HG03432 (cell line): ENCODE results near the gene HTR1B.

Experiments
- ATAC-seq: cut with Tn5 transposase; IDR thresholded peaks from one replicate; pipeline ENCODE4 v1.9.1; 2021; ENCODE audit warnings: mild to moderate bottlenecking, moderate library complexity; ENCODE audit not compliant: unreplicated experiment

The HTR1B gene

DNA sequence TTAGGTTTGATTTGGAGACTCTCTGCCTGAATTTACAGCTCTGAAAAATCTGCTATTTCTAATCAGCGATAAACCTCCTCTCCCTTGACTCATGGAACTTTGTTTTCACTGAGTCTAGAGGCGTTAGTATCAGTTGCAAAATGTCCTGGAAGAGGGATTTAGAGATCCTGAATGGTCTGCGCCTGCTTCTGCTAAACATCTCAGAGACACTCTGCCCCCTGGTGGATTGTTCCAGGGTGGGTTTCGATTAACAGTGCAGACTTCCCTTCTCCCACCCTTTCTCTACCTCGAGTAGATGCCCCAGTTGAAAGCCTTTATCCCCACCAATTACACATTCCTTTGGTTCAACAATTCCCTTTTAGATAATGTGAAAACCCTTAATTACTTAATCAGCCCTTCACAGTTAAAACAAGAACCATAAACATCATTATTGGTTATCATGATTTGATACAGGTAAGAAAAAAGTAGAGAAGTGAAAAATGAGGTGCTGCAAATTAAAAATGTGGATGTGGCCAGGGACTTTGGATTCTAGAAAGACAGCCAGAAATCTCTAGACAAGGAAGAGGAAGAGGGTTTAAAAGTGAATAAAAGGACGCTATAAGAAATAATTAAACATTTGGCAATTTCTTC lies 5.5 kb downstream of the HTR1B start:
- ATAC-seq, result peak; percentile 84

DNA sequence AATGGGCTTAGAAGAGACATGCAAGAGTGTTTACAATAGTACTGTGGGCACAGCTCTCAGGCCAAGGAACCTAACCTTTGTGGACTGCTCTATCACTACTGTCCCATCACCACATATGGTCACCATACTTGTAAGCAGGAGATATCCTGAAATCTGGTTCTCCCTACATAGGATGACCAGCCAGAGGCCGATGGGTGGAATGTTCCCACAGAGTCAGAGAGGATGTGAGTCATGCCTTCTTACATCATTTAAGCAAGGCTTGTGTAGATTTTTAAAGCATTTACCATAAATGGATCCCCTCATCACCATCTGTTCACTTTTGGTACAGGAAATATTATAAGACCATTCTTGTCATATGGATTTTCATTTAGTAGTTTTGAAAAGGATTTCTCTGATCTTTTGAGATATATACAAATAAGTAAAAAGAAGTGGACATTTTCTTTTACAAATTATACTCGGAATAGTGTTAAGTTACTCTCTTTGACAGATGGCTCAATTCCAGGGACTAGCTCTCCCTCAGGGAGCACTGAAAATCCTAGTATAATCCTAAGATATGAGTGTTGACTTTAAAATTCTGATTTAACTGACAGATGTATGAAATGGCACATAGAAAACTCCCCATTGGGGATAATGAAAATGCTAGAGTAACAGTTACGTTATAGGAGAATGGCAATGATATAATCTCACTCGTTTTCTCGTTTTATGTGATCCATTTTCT lies 6.6 kb downstream of the HTR1B start:
- ATAC-seq, result no peak

DNA sequence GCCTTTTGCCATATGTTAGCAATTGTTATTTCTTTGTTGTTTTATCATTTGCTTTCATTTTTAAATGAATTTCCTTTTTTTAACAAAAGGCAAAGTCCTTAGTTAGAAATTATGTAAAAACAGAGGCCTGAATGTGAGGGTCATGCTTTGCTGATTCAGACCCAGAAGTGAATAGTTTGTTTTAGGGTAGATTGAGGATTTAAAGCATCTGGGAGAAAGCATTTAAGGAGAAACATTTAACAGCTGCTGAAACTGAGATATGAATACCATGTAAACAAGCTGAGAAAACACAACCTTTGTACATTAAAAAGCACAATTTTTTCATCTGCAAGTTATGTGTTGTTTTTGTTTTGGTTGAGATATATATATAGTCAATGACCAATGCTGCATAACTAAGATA lies 8.0 kb downstream of the HTR1B start:
- no peak for ATAC-seq

GRCh38 chr6:77454386-77454785 lies 8.9 kb downstream of the HTR1B start:
- no peak for ATAC-seq

GRCh38 chr6:77451466-77451865 lies 11.8 kb downstream of the HTR1B start:
- no peak for ATAC-seq

DNA sequence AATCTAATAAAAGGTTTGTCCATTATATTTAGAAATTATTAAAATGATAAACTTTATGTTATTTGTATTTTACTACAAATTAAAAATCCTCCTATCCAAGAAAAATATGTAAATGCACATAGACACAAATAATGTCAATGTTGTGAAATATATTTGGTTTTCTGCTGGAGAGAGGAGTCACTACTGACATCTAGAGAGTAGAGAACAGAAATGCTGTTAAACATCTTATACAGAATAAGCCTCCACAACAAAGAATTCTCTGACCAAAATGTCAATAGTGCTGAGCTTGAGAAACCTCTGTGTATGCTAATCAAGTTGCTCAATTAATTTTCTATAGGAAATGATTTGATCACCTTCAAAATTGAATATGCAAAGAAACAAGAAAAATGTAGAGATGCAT lies 12.4 kb downstream of the HTR1B start:
- ATAC-seq, result no peak

DNA sequence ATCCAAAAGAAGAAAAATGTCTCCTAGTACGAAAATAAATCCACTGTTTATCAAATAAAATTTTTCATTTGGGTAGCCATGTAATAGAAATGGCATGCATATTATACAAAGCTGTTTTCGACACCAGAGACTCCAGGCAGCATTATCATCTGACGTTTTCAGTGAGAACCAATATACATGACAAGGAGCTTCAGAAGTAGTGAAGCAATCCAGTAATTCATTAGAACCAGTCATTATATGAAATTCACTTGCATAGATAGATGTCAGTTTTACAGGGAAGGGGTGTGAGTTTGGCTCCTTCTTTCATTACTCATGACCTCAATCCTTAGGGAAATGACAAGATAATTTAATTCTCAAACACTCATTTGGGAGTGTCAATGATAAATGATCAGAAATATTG lies 14.7 kb downstream of the HTR1B start:
- ATAC-seq, result no peak

DNA sequence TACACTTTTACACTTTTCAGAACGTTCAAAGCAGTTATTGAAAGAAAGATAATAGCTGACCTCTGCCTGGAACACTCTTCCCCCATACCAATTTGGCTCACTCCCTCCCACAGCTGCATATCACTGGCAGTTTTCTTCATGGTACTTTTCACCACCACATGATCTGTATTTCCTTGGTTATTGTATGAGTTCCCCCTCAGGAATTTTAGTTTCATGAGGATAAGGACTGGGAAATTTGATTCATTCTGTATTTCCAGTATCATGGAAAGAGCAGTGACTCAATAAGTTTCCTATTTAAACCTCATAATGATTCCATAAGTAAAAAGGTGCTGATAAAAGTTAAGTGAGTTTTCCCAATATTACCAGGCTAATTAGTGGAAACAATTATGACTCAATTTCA lies 16.0 kb downstream of the HTR1B start:
- no peak for ATAC-seq

GRCh38 chr6:77446249-77446648 lies 17.0 kb downstream of the HTR1B start:
- ATAC-seq, result no peak

DNA sequence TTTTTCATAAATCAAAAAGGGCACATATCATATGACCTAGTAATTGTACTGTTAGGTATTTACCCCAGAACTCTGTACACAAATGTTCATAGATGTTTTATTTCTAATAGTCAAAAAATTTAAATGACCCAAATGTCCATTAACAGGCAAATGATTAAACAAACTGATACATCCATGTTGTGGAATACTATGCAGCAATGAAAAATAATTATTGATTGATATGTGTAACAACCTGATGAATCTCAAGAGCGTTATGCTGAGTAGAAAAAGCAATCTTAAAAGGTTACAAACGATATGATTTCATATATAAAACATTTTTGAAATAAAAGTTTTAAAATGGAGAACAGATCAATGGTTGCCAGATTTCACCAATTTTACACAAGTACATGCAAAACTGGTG lies 18.1 kb downstream of the HTR1B start:
- ATAC-seq, result no peak

- no peak for ATAC-seq
Observed at GRCh38 chr6:77440206-77440976, 22.9 kb downstream of the HTR1B start.

GRCh38 chr6:77433888-77434287 lies 29.4 kb downstream of the HTR1B start:
- no peak for ATAC-seq

GRCh38 chr6:77430504-77430903 lies 32.8 kb downstream of the HTR1B start:
- no peak for ATAC-seq

GRCh38 chr6:77425671-77426070 lies 37.6 kb downstream of the HTR1B start:
- no peak for ATAC-seq

- no peak for ATAC-seq
Observed at GRCh38 chr6:77425216-77425615, 38.1 kb downstream of the HTR1B start.

DNA sequence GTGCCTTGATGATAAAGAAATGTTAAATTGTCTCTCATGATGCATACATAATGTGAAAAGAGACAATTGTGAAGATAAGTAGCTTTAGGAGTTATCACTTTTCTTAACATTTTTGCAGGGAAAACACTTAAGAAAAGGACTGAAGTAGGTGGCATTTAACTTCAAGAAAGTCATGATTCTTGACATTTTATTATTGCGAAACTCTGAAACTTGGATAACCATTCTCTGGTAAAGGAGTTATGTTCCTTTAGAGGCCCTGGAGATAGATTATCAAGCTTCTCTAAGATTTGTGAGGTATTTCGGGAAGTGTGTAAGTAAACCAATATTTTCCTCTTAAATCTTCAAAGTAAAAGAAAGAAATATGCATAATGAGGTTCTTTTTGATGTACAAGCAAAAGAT lies 38.5 kb downstream of the HTR1B start:
- ATAC-seq, result no peak

GRCh38 chr6:77416839-77417238 lies 46.5 kb downstream of the HTR1B start:
- no peak for ATAC-seq

- ATAC-seq, result peak; percentile 81
Observed at GRCh38 chr6:77415706-77416105, 47.6 kb downstream of the HTR1B start.
